NCI-H460 (cell line): Measurements from ENCODE around the gene GPR176. TPM values are rescaled to one million over a fixed set of nuclear protein-coding genes. Genes with fewer than 3 reads are reported as not detected.

Source experiments
- DNase-seq: peaks from one replicate; pipeline ENCODE4 v3.0.0-alpha.2; 2016; ENCODE audit warnings: low read depth; ENCODE audit errors: extremely low read depth
- total RNA-seq: library from RNA; depleted of rRNA; stranded (reverse); fragments of >200 nt; shearing (Covaris generic); gene quantifications from 2 replicates; pipeline ENCODE4 v1.2.3, GENCODE V29; 2014

GPR176 gene
- total RNA-seq, 1 experiment from 2014 or later: 0.84 TPM

- DNase-seq: no peak
Measured at GRCh38 chr15:39936681-39937080, 16.6 kb upstream of the GPR176 start.

- DNase-seq: no peak
Measured at GRCh38 chr15:39936187-39936586, 16.1 kb upstream of the GPR176 start.

- no peak for DNase-seq
Measured at GRCh38 chr15:39935241-39935640, 15.2 kb upstream of the GPR176 start.

- no peak for DNase-seq
Measured at GRCh38 chr15:39934397-39935071, 14.5 kb upstream of the GPR176 start.

GRCh38 chr15:39931615-39932014 is 11.5 kb upstream of the GPR176 start:
- no peak for DNase-seq

GRCh38 chr15:39926526-39926925 is 6.5 kb upstream of the GPR176 start:
- DNase-seq: no peak

GRCh38 chr15:39925112-39925842 is 5.2 kb upstream of the GPR176 start:
- no peak for DNase-seq

- no peak for DNase-seq
Measured at GRCh38 chr15:39924437-39924836, 4.4 kb upstream of the GPR176 start.

GRCh38 chr15:39922462-39923092 is 2.5 kb upstream of the GPR176 start:
- no peak for DNase-seq

- no peak for DNase-seq
Measured at GRCh38 chr15:39921274-39921638, 1.2 kb upstream of the GPR176 start.

GRCh38 chr15:39920510-39921273 is 626 bp upstream of the GPR176 start:
- DNase-seq: peak; percentile 60

- no peak for DNase-seq
Measured at GRCh38 chr15:39919411-39919747, 687 bp downstream of the GPR176 start.

GRCh38 chr15:39918688-39919385 is 1.2 kb downstream of the GPR176 start:
- DNase-seq: no peak

- DNase-seq: no peak
Measured at GRCh38 chr15:39914977-39915376, 5.1 kb downstream of the GPR176 start.

- no peak for DNase-seq
Measured at GRCh38 chr15:39909007-39909406, 11.1 kb downstream of the GPR176 start.

- DNase-seq: no peak
Measured at GRCh38 chr15:39908186-39908585, 11.9 kb downstream of the GPR176 start.

GRCh38 chr15:39907216-39907615 is 12.8 kb downstream of the GPR176 start:
- no peak for DNase-seq

- no peak for DNase-seq
Measured at GRCh38 chr15:39904115-39904514, 16.0 kb downstream of the GPR176 start.

GRCh38 chr15:39898317-39898716 is 21.7 kb downstream of the GPR176 start:
- no peak for DNase-seq

- DNase-seq: no peak
Measured at GRCh38 chr15:39896846-39897245, 23.2 kb downstream of the GPR176 start.

- DNase-seq: no peak
Measured at GRCh38 chr15:39896101-39896500, 24.0 kb downstream of the GPR176 start.
